T-helper 1 cell treated with Interleukin-12 subunit alpha and Interleukin-12 subunit beta and Interleukin-4 antibody, amounts not matched to agents 30 μg/mL and 1 μg/mL, for 36 hours (primary cell): ENCODE results near the gene DCTN3.

Experiments
- H3K27ac Mint-ChIP-seq: one replicate; pipeline ENCODE4 v1.8.0; 2021; ENCODE audit warnings: mild to moderate bottlenecking, mixed read lengths
- H3K27me3 Mint-ChIP-seq: one replicate; pipeline ENCODE4 v1.8.0; 2021; ENCODE audit warnings: low read depth, mixed read lengths
- H3K36me3 Mint-ChIP-seq: one replicate; pipeline ENCODE4 v1.8.0; 2021; ENCODE audit warnings: low read depth, mixed read lengths
- H3K4me1 Mint-ChIP-seq: one replicate; pipeline ENCODE4 v1.8.0; 2021; ENCODE audit warnings: low read depth, mixed read lengths
- H3K4me3 Mint-ChIP-seq: one replicate; pipeline ENCODE4 v1.8.0; 2021; ENCODE audit warnings: mild to moderate bottlenecking, moderate library complexity, mixed read lengths
- H3K9me3 Mint-ChIP-seq: one replicate; pipeline ENCODE4 v1.8.0; 2021; ENCODE audit warnings: mixed read lengths

DCTN3 gene

DNA sequence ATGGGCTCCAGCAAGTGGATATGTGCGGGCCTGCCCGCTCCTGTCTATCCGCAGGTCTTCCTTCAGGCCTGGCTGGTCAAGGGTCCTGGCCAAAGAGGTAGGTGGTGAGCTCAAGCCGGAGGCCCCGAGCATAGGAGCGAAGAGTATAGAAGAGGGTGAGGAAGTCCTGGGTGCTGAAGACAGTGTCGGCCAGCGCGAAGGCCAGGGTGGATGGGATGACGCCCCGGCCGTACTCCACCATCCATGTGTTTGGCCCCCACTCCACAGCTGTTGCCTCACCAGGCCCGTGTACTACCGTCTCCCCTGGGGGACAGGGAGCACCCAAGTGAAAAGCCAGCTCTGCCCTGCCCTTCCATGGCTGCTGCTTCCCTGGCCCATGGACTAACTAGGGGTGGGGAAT lies 15.3 kb upstream of the DCTN3 start:
- Mint-ChIP-seq H3K9me3 (no peaks in the 10 kb centered on the region), H3K27ac (peak overlapping the region; percentile 43), H3K27me3 (peaks cover 11% of the 10 kb centered on the region), H3K4me3 (peak overlapping the region; percentile 68), H3K36me3 (peaks cover 9% of the 10 kb centered on the region), H3K4me1 (peaks cover 21% of the 10 kb centered on the region)

DNA sequence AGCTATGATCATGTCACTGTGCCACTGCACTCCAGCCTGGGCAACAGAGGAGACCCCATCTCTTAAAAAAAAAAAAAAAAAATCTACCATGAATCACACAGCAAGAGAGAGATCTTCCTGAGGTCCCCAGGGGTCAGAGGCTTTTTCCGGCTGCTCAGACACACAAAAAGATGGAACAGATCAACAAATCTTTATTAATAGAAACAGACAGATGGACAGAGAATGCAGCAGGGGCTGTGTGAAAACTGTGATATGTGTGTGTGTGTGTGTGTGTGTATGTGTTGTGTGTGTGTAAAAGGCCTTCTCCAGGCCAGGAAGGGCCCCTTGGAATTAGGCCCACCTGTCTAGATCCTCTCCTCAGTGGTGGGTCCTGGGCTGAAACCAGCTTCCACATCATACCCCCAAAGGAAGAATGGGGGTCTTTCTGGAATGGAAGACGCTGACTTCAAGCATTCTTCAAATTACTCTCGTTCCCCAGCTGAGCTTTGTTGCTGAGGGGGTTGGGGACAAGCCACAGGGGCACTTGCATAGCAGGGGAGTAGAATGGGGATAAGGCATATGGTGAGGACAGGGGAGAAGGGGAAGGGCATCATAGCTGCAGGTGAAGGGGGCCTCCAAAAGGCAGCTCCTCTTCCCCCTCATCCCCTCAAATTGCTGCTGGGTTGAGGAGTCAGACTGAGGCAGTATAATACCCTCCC lies 14.4 kb upstream of the DCTN3 start:
- H3K4me1 Mint-ChIP-seq = peaks cover 23% of the 10 kb centered on the region
- peaks cover 11% of the 10 kb centered on the region for H3K36me3 Mint-ChIP-seq
- no peak overlapping the region for H3K4me3 Mint-ChIP-seq
- peaks cover 19% of the 10 kb centered on the region for H3K27me3 Mint-ChIP-seq
- H3K9me3 Mint-ChIP-seq = no peaks in the 10 kb centered on the region
- no peak overlapping the region for H3K27ac Mint-ChIP-seq

DNA sequence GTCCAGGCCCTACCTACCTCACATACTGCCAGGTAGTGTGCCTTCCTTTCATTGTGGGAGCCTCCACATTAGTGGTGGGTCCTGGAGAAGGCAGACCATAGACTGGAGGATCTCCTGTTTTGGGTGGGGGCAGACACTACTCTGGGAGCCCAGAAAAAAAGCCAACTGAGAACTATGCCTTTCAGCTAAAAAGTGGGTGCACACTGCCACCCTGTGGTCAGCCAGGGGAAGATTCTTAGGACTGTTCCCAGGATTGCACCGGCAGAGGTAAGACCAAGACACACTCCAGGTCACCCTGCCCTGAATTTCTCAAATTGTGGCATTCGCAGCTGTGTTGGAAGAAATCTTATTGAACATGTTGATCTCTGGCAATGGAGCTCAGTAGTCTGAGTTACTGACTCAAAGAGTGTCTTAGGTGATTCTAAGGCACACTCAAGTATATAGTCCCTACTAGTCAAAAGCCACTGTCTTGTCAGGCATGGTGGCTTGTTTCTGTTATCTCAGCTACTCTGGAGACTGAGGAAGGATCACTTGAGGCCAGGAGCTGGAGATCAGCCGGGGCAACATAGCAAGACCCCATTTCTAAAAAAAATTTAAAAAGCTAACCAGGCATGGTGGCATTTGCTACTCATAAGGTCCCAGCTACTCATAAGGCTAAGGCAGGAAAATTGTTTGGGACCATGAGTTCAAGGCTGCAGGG lies 13.7 kb upstream of the DCTN3 start:
- Mint-ChIP-seq H3K27ac (no peak overlapping the region), H3K9me3 (no peaks in the 10 kb centered on the region), H3K4me1 (peaks cover 26% of the 10 kb centered on the region), H3K4me3 (no peak overlapping the region), H3K36me3 (peaks cover 11% of the 10 kb centered on the region), H3K27me3 (peaks cover 26% of the 10 kb centered on the region)

DNA sequence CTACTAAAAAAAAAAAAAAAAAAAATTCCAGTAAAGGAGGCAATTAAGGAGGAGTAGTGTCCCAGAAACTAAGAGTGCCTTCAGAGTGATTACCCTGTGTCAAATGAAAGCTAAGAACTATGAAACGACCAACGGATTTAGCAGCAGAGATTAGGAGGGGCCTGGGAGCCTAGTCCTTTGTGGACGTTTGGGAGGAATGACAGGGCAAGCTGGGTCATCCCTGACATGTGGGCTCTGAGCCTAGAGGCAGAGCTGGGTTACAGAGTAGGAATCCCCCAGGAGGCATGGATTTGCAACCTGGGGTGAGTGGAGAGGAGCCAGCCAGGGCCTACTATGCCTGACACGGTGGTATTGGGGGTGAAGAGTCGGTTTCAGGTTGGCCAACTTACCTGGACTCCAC lies 12.9 kb upstream of the DCTN3 start:
- H3K36me3 Mint-ChIP-seq = peaks cover 12% of the 10 kb centered on the region
- no peak overlapping the region for H3K4me3 Mint-ChIP-seq
- H3K4me1 Mint-ChIP-seq = peaks cover 23% of the 10 kb centered on the region
- peaks cover 32% of the 10 kb centered on the region for H3K27me3 Mint-ChIP-seq
- no peak overlapping the region for H3K27ac Mint-ChIP-seq
- no peaks in the 10 kb centered on the region for H3K9me3 Mint-ChIP-seq

DNA sequence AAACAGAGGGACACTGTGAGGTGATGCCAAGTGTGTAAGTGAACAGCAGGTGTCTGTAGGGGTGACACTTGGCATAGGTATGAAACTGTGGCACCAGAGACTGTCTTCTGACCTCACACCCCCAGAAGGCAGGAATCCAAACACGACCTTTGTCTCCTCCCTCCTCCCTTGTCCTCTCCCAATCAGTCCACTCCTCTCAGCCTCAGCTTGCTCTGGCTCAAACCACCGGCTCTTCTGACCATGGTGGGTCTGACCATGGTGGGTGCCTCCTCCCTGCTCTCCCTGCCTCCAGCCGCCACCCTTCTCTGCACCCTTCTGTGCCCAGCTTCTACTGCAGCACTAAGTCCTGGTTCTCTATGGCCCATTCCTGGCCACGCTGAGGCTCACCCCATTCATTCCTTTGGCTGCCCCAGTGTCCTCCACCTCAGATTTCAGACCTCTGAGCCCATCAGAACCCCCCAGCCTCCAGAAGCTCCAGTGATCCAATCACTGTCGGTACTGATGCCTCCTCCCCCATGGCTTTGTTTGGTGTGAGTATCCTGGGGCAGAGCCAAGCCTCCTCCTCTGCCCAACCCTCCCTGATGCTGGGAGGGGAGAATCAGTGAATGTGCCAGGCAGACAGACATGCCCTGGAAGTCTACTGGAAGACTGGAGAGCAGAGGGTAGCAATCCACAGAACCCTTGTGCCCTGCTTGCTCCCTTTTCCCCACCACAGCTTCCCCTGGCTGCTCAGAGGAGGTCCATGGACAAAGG lies 10.3 kb upstream of the DCTN3 start:
- peaks cover 56% of the 10 kb centered on the region for H3K27me3 Mint-ChIP-seq
- H3K27ac Mint-ChIP-seq = no peak overlapping the region
- H3K9me3 Mint-ChIP-seq = no peaks in the 10 kb centered on the region
- peak overlapping the region; percentile 10 for H3K4me3 Mint-ChIP-seq
- H3K36me3 Mint-ChIP-seq = peaks cover 10% of the 10 kb centered on the region
- H3K4me1 Mint-ChIP-seq = peaks cover 14% of the 10 kb centered on the region

DNA sequence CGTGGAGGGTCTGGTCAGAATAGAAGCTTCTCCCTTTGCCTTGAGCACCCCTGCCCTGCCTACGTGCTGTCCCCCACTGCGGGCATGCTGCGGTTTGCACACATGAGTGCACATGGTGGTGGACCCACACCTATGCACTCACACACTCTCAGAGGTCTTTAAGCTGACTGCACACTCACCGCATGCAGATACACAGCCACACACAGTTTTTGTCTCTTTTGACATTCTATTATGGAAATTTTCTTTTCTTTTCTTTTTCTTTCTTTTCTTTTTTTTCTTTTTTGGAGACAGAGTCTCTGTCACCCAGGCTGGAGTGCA lies 9.2 kb upstream of the DCTN3 start:
- peaks cover 64% of the 10 kb centered on the region for H3K27me3 Mint-ChIP-seq
- no peaks in the 10 kb centered on the region for H3K9me3 Mint-ChIP-seq
- peaks cover 14% of the 10 kb centered on the region for H3K4me1 Mint-ChIP-seq
- H3K27ac Mint-ChIP-seq = no peak overlapping the region
- H3K4me3 Mint-ChIP-seq = peak overlapping the region; percentile 75
- peaks cover 6% of the 10 kb centered on the region for H3K36me3 Mint-ChIP-seq

DNA sequence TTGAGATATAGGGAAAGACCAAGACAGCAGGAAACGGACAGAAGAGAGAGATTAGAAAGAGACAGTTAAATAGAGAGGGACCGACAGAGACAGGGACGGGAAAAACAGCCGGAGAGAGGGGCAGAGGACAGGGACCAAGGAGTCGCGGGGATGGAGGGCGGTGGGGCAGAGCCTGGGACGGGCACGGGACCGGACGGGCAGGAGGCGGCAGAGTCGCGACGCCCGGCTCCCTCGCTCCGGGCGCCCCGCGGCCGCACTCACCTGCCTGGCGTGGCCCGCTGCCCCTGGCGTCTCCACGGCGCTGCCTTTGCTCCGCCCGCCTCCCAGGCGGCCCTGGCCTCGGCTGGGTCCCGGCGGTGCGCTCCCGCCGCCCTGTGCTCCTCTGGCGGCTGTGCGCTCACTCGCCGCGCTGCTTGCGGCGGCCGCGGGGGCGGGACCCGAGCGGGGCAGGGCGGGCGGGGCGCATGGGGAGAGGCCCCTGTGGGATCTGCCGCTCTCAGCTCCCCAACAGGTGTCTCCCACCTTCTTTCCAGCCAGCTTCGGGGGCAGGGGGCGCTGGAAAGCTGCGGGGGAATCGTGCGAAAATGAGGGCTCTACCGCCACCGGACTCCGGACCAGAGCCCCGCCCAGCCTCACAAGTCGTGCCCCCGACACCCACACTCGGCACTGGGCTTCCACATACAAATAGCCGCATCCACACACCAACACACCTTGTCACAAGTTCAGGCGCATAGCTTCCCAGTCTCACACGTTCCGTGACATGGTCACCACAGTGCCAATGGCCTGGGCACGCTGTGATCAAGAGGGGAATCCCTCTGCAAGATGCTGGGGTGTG lies 8.6 kb upstream of the DCTN3 start, which contains the start of gene ARID3C:
ARID3C (minus strand) TSS at position 411 of the 835 bp plus-strand sequence. CDS start 1,052 bp downstream, outside the sequence.
- peaks cover 69% of the 10 kb centered on the region for H3K27me3 Mint-ChIP-seq
- no peak within 1 kb of the TSS for H3K27ac Mint-ChIP-seq
- H3K4me1 Mint-ChIP-seq = peaks cover 13% of the 10 kb centered on the region
- no peaks in the 10 kb centered on the region for H3K9me3 Mint-ChIP-seq
- peaks cover 5% of the 10 kb centered on the region for H3K36me3 Mint-ChIP-seq
- peak within 1 kb of the TSS; percentile 79 for H3K4me3 Mint-ChIP-seq

DNA sequence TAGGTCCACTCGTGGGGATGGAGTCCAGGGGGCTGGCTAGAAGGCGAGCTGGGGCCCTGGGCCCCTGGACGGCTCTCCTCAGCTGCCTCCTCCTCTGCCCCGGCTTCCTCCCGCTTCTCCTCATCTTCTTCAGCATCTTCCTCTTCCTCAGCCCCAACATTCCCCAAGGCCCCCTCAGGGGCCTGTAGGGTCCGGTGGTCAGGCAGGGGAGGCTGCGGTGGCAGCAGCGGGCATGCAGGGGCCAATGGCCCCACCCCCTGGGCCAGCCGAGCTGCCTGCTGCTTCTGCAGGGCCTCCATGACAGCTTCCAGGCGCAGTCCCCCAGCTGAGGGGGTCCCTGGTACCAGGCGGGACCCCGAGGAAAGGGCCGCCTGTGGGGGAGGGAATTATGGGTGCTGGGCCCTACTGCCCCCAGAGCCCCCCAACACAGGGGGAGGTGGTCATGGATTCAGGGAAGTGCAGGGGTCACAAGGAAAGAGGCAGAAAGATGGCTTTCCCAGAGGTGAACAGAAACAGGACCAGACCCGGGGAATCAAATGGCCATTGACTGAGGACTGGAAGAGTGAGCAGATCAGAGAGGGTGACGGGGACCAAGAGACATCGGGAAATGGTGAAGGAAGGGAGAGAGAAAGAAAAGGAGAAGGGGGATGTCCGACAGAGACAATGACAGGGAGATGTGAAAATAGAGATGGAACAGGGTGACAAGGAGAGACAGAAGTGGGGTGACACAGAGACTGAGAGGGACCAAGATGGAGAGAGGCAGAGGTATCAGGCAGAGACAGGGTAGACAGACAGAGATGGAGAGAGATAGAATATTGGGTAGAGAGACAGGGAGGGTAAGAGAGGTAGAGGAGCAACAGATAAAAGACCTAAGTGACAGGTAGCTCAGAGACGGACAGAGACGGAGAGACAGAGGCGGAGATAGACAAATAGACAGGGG lies 7.7 kb upstream of the DCTN3 start:
- no peak overlapping the region for H3K27ac Mint-ChIP-seq
- H3K27me3 Mint-ChIP-seq = peaks cover 75% of the 10 kb centered on the region
- H3K36me3 Mint-ChIP-seq = peaks cover 6% of the 10 kb centered on the region
- no peaks in the 10 kb centered on the region for H3K9me3 Mint-ChIP-seq
- H3K4me1 Mint-ChIP-seq = peaks cover 16% of the 10 kb centered on the region
- peak overlapping the region; percentile 79 for H3K4me3 Mint-ChIP-seq

DNA sequence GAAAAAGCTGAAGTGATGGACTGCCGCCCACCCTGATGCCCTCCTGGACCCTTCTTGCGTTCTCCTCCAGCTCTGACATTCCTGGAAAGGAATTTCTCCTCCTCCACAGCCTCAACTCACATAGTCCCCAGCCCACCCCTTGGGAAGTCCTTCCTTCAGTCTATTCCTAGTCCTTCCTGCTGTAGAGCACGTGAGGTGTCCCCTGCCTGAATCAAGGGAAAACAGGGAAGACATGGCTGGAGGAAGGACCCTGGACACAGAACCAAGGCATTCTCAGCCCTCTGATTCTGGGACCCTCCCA lies 4.8 kb upstream of the DCTN3 start:
- Mint-ChIP-seq H3K36me3 (peaks cover 9% of the 10 kb centered on the region), H3K9me3 (no peaks in the 10 kb centered on the region), H3K27ac (no peak overlapping the region), H3K4me1 (peaks cover 21% of the 10 kb centered on the region), H3K27me3 (peaks cover 75% of the 10 kb centered on the region), H3K4me3 (no peak overlapping the region)

DNA sequence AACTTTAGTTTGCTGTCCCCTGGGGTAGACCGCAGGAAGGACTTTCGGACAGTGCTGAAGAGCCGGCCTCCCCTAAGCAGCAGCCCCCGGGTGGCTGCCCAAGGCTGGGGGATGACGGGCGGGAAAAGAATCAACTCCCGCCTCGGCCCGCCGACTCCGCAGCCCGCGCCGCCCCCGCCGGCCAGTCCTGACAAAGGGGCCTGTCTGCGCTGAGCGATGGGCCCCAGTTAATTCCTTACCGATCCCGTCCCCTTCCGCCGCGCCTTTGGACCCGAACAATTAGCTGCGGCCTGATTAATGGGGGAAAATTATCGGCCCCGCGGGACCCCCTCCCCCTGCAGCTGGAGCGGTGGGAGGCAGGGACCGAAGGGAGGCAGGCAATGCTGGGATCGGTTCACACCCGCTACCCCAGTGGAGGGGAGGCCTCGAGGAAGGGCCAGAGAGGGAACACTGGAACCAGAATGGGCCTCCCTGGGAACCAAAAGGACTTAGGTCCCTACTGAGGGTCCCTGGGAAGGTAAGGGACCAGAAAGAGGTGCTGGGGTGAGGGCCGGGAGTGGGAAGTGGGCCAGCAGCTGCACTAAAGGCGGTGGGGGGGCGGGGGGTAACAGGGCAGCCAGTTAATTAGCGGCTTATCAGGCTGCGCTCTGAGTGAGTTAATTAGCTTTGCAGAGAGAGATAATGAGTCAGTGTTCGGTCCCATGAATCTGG lies 4.3 kb upstream of the DCTN3 start:
- no peak overlapping the region for H3K4me3 Mint-ChIP-seq
- peaks cover 70% of the 10 kb centered on the region for H3K27me3 Mint-ChIP-seq
- no peak overlapping the region for H3K27ac Mint-ChIP-seq
- H3K4me1 Mint-ChIP-seq = peaks cover 24% of the 10 kb centered on the region
- H3K36me3 Mint-ChIP-seq = peaks cover 9% of the 10 kb centered on the region
- no peaks in the 10 kb centered on the region for H3K9me3 Mint-ChIP-seq

DNA sequence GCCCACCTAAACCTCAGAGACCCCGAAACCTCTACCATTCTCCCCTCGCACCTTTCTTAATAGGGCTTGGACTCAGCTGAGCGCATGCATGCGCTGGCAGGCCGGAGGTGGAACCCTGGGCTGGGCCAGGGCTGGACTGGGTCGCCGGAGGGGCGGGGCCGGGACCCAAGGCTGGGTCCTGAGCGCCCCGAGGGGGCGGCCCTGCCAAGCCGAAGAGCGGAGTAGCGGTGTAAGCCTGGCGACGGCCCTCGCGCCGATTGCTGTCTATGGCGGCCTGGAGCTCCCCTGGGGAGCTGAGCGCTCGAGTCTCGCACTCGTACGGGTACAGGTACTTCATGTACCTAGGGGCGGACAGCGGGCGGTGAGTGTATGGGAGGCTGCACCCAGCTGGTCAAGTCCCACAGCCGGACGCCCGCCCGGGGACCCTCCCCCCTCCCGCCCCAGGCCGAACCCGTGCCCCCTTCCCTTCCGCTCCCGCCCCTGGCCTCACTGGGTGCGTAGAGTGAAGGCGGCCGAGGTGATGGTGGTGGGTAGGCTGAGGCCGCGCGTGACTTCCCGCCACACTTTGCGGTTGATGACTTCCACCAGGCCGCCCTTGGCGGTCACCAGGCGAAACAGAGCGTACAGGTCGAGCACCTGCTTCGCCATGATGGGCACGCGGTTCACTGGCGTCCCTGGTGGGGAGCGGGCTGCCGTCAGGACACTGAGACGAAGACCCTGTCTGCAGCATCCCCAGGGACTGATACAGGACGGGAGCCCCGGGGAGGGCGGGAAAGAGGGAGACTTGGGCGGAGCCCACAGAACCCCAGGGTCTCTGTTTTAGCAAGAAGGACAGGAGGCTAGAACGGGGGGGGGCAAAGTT lies 3.3 kb upstream of the DCTN3 start:
- H3K4me1 Mint-ChIP-seq = peaks cover 27% of the 10 kb centered on the region
- peaks cover 62% of the 10 kb centered on the region for H3K27me3 Mint-ChIP-seq
- H3K4me3 Mint-ChIP-seq = no peak overlapping the region
- no peak overlapping the region for H3K27ac Mint-ChIP-seq
- H3K36me3 Mint-ChIP-seq = peaks cover 9% of the 10 kb centered on the region
- H3K9me3 Mint-ChIP-seq = no peaks in the 10 kb centered on the region

DNA sequence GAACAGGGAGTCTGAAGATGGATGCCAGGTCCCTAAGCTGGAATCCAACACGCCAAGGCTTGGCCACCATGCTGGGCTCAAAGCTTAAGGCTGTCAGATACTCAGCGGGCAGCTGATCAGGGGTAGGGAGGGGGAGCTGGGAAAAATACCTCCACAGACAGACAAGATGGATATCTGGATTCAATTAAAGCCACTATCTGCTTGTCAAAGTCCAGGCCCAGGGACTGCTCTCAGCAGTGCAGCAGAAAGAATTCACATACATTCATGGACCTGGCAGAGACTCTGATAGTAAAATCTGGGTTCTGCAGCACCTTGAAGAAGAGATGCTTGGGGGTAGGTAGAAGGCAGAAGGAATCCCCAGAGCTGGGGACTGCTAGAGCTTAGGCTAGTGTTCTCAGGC lies 5.2 kb downstream of the DCTN3 start:
- Mint-ChIP-seq H3K27ac (no peak overlapping the region), H3K9me3 (no peaks in the 10 kb centered on the region), H3K27me3 (no peaks in the 10 kb centered on the region), H3K36me3 (peaks cover 26% of the 10 kb centered on the region), H3K4me1 (peaks cover 26% of the 10 kb centered on the region), H3K4me3 (no peak overlapping the region)
